Measurements from ENCODE around the gene PIP4K2A. TPM values are rescaled to one million over a fixed set of nuclear protein-coding genes. Genes with fewer than 3 reads are reported as not detected.
"Not testable (repeated sequence)": the region's sequence is repeated elsewhere in the genome, so short reads cannot be mapped to it uniquely, and the experiment has no call there.

Gene PIP4K2A
- total RNA-seq, 1 experiment from 2014 or later, result 53.6 TPM

DNA sequence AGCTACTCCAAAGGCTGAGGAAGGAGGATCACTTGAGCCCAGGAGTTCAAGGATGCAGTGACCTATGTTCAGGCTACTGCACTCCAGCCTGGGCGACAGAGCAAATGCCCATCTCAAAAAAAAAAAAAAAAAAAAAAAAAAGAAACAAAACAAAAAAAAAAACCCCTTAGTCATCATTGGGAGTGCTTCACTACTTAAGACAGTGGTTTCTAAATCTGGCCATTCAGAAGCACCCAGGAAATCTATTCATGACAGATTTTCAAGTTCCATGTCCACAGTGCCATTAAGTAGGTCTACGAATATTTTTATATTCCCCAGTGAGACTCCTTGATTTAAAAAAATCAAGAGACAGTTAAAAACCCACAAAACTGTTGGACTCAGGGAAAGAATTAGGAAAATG, 182.9 kb downstream of the PIP4K2A start:
- peak; percentile 31 for DNase-seq (ENCODE audit: low read depth)
- in situ Hi-C loops (cut with HindIII; ENCODE audit: low pct_unique_long_range_greater_than_20kb, low sequenced_read_pairs), result no loop called here

GRCh38 chr10:22531008-22531407, 183.4 kb downstream of the PIP4K2A start:
- DNase-seq (ENCODE audit: low read depth), result no peak
- in situ Hi-C loops (cut with HindIII; ENCODE audit: low pct_unique_long_range_greater_than_20kb, low sequenced_read_pairs), result no loop called here

DNA sequence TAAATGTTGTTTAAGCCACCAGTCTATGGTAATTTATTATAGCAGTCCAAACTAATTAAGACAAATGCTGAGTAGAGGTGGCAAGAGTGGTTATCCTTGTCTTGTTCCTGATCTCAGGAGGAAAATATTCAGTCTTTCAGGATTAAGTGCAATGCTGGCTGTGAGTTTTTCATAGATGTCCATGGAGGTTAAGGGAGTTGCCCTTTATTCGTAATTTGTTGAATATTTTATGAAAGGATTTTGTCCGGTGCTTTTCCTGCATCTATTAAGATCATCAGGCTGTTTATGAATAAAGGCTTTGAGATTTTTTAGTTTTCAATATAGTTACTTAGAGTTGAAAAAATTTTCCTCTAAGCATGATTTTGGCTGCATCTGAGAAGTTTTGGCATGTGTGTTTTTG, 186.9 kb downstream of the PIP4K2A start:
- in situ Hi-C loops (cut with HindIII; ENCODE audit: low pct_unique_long_range_greater_than_20kb, low sequenced_read_pairs), result no loop called here

DNA sequence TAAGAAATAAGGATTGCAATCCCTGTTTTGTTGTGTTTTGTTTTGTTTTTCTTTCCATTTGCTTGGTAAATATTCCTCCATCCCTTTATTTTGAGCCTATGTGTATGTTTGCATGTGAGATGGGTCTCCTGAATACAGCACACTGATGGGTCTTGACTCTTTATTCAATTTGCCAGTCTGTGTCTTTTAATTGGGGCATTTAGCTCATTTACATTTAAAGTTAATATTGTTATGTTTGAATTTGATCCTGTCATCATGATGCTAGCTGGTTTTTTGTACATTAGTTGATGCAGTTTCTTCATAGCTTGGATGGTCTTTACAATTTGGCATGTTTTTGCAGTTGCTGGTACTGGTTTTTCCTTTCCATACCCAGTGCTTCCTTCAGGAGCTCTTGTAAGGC, 190.0 kb downstream of the PIP4K2A start:
- DNase-seq (ENCODE audit: low read depth); in situ Hi-C loops (cut with HindIII; ENCODE audit: low pct_unique_long_range_greater_than_20kb, low sequenced_read_pairs): not testable (repeated sequence)

More for the DNA sequence above, 186.9 kb downstream of the PIP4K2A start:
- DNase-seq (ENCODE audit: low read depth), result no peak

DNA sequence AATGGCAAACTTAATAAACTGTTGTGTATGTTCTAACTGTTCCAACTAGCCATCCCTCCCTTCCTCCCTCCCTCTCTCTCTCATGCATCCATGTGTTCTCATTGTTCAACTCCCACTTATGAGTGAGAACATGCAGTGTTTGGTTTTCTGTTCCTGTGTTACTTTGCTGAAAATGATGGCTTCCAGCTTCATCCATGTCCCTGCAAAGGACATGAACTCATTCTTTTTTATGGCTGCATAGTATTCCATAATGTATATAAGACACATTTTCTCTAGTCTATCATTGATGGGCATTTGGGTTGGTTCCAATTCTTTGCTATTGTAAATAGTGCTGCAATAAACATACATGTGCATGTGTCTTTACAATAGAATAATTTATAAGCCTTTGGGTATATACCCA, 193.7 kb downstream of the PIP4K2A start:
- DNase-seq (ENCODE audit: low read depth); in situ Hi-C loops (cut with HindIII; ENCODE audit: low pct_unique_long_range_greater_than_20kb, low sequenced_read_pairs): not testable (repeated sequence)

DNA sequence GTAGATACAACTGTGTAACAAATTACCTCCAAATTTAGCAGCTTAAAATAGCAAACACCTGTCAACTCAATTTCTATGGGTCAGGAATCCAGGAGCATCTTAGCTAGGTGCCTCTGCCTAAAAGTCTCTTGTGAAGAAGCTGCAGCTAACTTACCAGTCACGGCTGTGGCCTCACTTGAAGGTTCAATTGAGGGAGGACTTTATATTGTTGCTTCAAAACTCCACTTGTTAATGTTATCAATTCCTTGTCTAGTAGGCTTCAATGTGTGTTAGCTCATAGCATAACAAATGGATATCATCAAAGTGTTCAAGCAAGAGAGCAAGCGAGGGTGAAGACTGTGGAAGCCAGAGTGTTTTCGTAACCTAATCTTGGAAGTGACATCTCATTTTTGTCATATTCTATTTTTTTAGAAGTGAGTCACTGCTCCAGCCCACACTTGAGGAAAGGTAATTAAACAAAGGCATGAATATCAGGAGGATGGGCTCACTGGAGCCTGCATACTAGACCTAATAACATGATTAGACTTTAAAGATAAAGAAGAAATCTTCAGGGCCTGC, 196.1 kb downstream of the PIP4K2A start:
- in situ Hi-C loops (cut with HindIII; ENCODE audit: low pct_unique_long_range_greater_than_20kb, low sequenced_read_pairs), result no loop called here
- DNase-seq (ENCODE audit: low read depth), result no peak

- in situ Hi-C loops (cut with HindIII; ENCODE audit: low pct_unique_long_range_greater_than_20kb, low sequenced_read_pairs), result no loop called here
- DNase-seq (ENCODE audit: low read depth), result no peak
Measured at GRCh38 chr10:22515009-22515408, 199.4 kb downstream of the PIP4K2A start.

- not testable (repeated sequence) for DNase-seq (ENCODE audit: low read depth)
Measured at GRCh38 chr10:22514414-22514758, 200.0 kb downstream of the PIP4K2A start.

DNA sequence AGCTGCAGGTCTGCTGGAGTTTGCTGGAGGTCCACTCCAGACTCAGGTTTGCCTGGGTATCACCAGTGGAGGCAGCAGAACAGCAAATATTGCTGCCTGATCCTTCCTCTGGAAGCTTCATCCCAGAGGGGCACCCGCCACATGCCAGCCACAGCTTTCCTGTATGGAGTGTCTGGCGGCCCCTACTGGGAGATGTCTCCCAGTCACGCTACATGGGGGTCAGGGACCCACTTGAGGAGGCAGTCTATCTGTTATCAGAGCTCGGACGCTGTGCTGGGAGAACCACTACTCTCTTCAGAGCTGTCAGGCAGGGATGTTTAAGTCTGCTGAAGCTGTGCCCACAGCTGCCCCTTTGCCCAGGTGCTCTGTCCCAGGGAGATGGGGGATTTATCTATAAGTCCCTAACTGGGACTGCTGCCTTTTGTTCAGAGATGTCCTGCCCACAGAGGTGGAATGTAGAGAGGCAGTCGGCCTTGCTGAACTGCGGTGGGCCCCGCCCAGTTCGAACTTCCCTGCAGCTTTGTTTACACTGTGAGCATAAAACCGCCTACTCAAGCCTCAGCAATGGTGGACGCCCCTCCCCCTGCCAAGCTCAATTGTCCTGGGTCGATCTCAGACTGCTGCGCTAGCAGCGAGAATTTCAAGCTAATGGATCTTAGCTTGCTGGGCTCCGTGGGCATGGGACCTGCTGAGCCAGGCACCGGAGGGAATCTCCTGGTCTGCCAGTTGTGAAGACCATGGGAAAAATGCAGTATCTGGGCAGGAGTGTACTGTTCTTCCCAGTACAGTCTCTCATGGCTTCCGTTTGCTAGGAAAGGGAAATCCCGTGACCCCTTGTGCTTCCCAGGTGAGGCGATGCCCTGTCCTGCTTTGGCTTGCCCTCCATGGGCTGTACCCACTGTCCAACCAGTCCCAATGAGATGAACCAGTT, 200.6 kb downstream of the PIP4K2A start:
- DNase-seq (ENCODE audit: low read depth); in situ Hi-C loops (cut with HindIII; ENCODE audit: low pct_unique_long_range_greater_than_20kb, low sequenced_read_pairs): not testable (repeated sequence)

More at GRCh38 chr10:22514414-22514758, 200.0 kb downstream of the PIP4K2A start:
- in situ Hi-C loops (cut with HindIII; ENCODE audit: low pct_unique_long_range_greater_than_20kb, low sequenced_read_pairs), result not testable (repeated sequence)

DNA sequence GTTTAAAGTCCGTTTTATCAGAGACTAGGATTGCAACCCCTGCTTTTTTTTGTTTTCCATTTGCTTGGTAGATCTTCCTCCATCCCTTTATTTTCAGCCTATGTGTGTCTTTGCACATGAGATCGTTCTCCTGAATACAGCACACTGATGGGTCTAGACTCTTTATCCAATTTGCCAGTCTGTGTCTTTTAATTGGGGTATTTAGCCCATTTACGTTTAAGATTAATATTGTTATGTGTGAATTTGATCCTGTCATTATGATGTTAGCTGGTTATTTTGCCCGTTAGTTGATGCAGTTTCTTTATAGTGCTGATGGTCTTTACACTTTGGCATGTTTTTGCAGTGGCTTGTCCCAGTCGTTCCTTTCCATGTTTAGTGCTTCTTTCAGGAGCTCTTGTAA, 202.4 kb downstream of the PIP4K2A start:
- in situ Hi-C loops (cut with HindIII; ENCODE audit: low pct_unique_long_range_greater_than_20kb, low sequenced_read_pairs); DNase-seq (ENCODE audit: low read depth): not testable (repeated sequence)

DNA sequence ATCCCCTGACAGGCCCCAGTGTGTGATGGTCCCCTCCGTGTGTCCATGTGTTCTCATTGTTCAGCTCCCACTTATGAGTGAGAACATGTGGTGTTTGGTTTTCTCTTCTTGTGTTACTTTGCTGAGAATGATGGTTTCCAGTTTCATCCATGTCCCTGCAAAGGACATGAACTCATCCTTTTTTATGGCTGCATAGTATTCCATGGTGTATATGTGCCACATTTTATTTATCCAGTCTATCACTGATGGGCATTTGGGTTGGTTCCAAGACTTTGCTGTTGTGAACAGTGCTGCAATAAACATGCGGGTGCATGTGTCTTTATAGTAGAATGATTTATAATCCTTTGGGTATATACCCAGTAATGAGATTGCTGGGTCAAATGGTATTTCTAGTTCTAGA, 206.2 kb downstream of the PIP4K2A start:
- DNase-seq (ENCODE audit: low read depth); in situ Hi-C loops (cut with HindIII; ENCODE audit: low pct_unique_long_range_greater_than_20kb, low sequenced_read_pairs): not testable (repeated sequence)

GRCh38 chr10:22505911-22506685, 208.3 kb downstream of the PIP4K2A start:
- in situ Hi-C loops (cut with HindIII; ENCODE audit: low pct_unique_long_range_greater_than_20kb, low sequenced_read_pairs), result no loop called here
- no peak for DNase-seq (ENCODE audit: low read depth)

DNA sequence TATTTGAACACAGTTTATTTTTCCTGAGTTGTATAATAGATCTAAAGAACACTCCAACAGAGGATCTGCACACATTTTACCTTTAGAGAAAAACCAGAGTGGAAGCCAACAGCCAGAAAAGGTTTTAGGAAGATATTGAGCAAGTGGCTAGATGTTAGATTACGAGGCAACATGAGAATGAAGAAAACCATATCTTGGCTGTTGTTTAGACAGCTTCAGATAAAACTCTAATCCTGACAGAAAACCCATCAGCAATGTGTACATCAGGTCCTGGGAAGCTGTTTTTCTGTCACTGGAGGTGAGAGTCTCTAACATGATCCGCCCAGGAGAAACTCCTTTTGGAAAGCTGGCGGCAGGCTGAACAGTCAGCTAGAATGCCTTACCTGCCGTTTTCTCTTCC, 209.6 kb downstream of the PIP4K2A start:
- in situ Hi-C loops (cut with HindIII; ENCODE audit: low pct_unique_long_range_greater_than_20kb, low sequenced_read_pairs), result no loop called here
- no peak for DNase-seq (ENCODE audit: low read depth)

DNA sequence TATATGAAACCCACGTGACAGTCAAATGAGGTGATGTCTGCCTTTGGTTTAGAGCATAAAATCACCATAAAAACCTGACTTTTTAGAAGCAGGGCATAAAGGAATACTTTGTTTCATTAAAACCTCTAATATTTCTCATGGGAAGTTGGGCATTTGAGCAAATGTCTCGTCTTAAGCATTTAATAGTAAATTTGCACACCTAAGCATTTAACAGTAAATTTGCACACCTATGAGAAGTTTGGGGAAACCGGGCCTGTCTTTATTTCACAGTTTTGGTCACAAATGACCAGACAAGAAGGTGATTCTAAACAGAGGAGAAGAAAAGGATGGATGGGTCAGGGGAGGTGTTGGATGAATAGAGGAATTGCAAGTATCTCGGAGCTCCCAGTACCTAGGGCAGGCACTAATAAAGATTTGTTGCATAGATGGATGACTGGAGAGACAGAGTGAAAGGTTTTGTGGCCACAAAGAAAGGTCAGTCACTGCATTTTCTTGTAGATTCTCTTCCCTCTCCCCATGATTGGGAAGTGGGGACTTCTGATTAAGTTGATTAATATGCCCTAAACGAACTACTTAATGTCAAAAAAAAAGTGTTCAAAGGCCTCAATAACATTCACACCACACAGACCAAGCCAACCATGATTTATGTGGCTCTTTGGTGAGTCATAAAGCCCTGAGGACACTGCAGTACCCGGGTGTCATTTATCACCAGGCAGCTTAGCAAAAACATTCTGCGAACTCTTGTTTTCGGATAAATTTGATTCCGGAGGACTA, 210.9 kb downstream of the PIP4K2A start:
- peak; percentile 46 for DNase-seq (ENCODE audit: low read depth)
- in situ Hi-C loops (cut with HindIII; ENCODE audit: low pct_unique_long_range_greater_than_20kb, low sequenced_read_pairs), result no loop called here

DNA sequence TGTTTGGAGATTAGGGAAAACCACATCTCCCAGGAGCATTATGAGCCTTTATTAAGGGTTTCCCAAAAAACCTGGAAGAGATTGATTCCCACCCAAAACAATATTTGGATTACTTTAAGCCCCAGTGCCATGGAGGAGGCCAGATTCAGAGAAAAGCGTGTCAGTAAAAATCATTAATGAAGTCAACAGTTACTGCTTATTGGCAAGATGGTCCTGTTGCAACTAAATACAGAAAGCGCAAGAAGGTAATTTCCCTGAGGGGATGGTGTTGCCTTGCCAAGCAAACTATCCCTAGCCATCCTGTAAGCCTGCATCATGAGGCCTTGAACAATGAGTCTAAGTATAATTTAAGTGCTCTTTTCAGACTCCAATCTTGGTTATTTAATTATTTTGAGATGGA, 212.5 kb downstream of the PIP4K2A start:
- in situ Hi-C loops (cut with HindIII; ENCODE audit: low pct_unique_long_range_greater_than_20kb, low sequenced_read_pairs), result no loop called here
- no peak for DNase-seq (ENCODE audit: low read depth)

DNA sequence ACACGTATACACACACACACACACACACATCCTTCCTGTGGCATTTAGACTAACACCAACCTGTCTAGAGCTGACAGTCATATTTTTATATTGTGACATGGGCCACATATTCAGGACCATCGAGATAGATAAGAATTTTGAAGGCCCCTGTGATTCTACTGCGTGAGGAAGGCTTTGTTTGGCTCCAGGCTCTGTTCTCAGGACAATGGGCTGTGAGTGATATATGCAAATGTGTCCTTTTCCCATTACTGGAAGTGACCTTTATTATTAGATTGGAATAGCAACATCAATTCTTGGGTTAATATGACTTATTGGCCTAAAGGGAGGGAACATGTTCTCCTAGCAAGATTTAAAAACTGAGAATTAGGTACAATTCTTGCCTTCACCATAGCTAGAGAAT, 213.0 kb downstream of the PIP4K2A start:
- DNase-seq (ENCODE audit: low read depth), result no peak
- in situ Hi-C loops (cut with HindIII; ENCODE audit: low pct_unique_long_range_greater_than_20kb, low sequenced_read_pairs), result no loop called here

GRCh38 chr10:22500656-22501340, 213.6 kb downstream of the PIP4K2A start:
- no peak for DNase-seq (ENCODE audit: low read depth)
- in situ Hi-C loops (cut with HindIII; ENCODE audit: low pct_unique_long_range_greater_than_20kb, low sequenced_read_pairs), result no loop called here

GRCh38 chr10:22499973-22500372, 214.4 kb downstream of the PIP4K2A start:
- in situ Hi-C loops (cut with HindIII; ENCODE audit: low pct_unique_long_range_greater_than_20kb, low sequenced_read_pairs); DNase-seq (ENCODE audit: low read depth): not testable (repeated sequence)

Data from Caki2 (cell line).